HG03108 (cell line): ENCODE data around the gene NR2F6.
"Not testable (repeated sequence)": the region's sequence is repeated elsewhere in the genome, so short reads cannot be mapped to it uniquely, and the experiment has no call there.

Source experiments
- ATAC-seq: cut with Tn5 transposase; IDR thresholded peaks from one replicate; pipeline ENCODE4 v1.9.1; 2021; ENCODE audit warnings: moderate library complexity; ENCODE audit not compliant: unreplicated experiment

Gene NR2F6

DNA sequence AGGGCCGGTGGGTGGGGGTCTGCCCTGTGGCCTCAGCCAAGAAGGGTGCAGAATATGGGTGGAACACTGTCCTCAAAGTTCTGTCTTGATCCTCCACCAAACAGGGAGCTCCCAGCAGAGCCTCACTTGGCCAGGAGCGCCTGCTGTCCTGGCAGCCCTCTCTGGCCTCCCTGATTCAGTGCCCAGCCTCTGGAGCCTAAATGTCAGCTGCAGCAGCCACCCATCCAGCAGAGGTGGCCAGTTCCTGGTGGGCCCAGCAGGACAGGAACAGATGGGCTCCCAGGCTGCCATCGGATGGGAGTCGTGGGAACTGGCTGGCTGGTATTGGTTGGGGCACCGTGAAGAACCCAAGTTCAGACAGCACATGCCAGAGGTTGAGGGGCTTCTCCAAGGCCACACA is 32.4 kb downstream of the NR2F6 start:
- ATAC-seq = no peak

DNA sequence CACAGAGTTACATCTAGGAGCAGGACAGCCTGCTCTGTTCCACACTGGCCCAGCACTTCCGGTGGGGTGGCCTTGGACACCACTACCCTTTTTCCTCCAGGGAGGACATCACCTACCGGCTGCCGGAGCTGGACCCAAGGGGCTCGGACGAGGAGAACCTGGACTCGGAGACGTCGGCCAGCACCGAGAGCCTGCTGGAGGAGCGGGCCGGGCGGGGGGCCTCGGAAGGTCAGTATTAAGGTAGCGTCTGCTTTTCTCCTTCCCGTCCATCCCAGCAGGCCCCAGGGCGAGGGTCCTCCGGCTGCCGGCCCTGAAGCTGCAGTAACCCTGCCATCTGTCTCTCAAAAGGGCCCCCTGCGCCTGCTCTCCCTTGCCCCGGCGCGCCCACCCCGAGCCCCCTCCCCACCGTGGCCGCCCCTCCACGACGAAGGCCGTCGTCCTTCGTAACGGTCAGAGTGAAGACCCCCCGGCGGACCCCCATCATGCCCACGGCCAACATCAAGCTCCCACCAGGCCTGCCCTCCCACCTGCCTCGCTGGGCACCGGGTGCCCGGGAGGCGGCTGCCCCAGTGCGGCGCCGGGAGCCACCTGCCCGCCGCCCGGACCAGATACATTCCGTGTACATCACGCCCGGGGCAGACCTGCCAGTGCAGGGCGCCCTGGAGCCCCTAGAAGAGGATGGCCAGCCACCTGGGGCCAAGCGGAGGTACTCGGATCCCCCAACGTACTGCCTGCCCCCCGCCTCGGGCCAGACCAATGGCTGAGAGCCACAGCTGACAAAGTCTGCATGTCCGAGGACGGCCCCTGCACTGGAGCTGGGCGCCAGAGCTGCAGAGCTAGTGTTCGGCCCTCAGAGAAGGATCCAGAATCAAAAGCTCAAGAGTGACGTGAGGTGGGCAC is 33.9 kb downstream of the NR2F6 start:
- ATAC-seq = no peak

DNA sequence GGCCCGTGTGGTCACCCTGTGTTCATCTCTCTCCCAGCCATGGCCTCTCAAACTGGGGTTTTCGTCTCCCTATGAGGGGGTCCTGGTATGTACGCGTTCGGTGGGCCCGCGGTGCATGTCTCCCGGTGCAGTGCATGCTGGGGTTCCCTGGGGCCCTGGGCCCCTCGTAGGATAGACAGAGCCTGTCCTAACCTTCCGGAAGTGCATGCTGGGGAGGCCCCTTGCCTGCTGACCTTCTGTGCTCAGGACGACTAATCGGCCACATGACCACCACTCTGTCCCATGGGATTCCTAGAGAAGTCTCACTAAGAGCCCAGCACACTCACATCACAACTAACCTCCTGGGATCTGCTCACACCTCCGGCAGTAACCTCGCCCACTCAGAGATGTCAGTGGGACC is 35.4 kb downstream of the NR2F6 start:
- ATAC-seq = no peak

DNA sequence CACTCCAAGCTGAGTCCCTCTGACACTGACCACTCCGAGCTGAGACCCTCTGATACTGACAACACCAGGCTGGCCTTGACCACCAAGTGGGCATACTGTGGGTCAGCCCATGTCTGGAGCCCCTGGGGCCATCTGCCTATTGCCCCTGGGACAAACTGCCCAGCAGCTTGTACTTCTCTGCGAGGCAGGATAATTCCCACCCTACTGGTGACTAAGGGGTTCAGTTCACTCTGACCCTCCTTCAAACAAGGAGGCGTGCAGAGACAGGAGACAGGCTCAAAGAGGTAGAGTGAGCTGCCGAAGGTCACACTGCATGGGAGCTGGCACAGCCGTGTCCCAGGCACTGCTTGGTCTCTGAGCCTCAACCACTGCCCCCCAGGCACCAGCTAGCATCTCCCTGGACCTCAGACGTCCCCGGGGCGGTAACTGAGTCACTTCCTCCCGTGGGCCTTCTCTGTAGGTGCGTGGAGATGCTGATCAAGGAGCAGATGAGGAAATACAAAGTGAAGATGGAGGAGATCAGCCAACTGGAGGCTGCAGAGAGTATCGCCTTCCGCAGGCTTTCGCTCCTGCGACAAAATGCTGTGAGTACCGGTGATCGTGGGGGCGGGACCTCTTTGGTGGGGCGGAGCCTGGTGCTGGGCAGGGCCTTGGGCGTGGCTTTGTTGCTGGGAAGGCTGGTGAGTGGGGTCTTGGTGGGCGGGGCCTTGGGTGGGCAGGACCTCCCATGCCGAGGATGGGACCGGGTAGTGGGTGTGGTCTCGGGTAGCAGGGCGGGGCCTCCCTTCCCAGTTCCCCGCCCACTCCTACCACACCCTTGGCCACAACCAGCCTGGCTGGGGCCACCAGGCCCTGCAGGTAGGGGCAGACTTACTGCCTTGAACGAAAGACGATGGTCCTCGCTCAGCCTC is 36.3 kb downstream of the NR2F6 start:
- ATAC-seq = no peak

DNA sequence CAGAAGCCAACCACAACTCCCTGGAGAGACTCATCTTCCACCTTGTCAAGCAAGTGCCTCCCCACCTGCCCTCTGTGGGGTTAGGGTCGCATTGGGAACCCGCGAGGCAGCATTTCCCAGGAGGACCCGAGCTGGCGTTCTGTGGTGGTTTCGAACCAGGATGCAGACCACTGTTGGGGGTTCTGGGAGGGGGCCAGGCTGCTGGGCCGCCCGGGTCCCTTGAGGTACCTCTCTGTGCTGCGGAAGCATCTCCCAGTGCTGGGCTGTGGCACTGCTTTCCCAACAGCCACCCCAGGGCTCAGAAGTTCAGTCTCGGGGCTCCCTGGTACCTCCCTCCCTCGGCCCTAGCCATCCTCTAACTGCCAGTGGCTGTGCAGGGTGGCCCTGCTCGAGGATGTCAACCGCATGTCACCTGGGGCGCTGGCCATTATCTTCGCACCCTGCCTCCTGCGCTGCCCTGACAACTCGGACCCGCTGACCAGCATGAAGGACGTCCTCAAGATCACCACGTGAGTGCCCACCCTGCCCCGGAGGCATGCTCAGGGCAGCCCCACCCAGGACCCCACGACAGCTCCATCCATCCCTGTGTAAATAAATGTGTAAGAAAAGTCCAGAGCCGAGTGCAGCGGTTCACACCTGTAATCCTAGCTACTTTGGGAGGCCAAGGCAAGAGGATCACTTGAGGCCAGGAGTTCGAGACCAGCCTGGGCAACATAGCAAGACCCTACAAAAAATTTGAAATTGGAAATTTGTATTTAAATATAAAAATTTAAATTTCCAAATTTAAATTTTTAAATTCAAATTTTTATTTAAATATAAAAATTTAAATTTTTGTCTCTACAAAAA is 38.8 kb downstream of the NR2F6 start:
- no peak for ATAC-seq

DNA sequence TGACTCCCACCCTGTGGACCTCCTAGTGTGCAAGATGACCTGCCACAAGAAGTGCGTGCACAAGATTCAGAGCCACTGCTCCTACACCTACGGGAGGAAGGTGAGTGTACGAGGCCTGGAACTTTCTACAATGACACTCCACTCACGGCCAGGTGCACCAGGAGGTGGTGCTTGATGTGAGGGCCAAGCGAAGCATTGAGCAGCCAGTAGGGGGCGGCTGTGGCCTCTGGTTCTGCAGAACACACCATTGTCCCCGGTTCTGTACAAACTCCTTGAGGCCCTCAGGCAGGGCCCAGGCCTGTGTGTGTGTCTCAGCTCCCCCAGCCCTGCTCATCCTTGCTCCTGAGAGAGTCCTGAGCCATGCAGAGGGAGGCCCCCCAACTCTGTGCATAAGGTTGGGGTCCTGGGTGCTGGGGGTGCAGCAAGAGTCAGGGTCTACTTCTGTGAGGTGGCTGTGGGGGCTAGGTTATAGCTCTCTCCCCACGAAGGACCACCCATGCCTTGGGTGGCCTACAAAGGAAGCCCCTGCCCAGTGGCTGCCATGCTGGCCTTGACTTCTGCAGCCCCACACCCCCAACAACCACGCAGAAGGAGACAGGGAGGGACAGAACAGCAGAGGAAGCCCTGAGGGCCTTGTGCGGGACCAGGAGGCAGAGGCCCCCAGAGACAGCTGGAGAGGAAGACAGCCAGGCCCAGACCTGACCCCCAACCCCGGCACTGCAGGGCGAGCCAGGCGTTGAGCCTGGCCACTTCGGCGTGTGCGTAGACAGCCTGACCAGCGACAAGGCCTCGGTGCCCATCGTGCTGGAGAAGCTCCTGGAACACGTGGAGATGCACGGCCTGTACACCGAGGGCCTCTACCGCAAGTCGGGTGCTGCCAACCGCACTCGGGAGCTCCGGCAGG is 40.2 kb downstream of the NR2F6 start:
- ATAC-seq = no peak

DNA sequence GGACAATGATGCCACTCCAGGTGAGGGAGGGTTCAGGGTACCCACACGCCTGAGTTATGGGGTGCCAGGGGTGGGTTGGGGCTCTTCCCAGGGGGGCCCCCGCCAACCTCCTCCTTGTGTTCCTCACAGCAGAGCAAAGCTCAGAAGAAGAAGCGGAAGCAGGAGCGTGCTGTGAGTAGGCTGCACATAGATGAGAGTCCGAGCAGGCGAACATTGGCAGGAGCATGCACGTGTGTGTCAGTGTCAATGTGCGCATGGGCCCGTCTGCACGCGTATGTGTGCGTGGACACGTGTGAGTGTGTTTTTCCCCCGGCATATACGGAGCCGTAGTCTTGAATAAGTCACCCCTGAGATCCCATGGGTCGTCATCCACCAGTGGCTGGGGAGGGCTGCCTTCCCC is 43.0 kb downstream of the NR2F6 start:
- no peak for ATAC-seq

DNA sequence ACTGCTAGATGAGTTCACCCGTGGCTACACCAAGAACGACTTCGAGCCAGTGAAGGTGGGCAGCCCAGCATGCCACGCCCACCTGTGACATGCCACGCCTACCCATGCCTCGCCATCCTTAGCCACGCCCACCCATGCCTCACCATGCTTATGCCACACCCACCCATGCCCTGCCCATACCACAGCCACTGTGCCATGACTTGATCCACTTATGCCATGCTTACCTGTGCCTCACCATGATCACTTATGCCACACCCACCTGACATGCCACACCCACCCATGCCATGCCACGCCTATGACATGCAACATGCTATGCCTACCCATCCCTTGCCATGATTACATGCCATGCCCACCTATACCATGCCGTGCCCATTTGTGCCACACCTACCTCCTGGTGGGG is 43.5 kb downstream of the NR2F6 start:
- ATAC-seq = no peak

DNA sequence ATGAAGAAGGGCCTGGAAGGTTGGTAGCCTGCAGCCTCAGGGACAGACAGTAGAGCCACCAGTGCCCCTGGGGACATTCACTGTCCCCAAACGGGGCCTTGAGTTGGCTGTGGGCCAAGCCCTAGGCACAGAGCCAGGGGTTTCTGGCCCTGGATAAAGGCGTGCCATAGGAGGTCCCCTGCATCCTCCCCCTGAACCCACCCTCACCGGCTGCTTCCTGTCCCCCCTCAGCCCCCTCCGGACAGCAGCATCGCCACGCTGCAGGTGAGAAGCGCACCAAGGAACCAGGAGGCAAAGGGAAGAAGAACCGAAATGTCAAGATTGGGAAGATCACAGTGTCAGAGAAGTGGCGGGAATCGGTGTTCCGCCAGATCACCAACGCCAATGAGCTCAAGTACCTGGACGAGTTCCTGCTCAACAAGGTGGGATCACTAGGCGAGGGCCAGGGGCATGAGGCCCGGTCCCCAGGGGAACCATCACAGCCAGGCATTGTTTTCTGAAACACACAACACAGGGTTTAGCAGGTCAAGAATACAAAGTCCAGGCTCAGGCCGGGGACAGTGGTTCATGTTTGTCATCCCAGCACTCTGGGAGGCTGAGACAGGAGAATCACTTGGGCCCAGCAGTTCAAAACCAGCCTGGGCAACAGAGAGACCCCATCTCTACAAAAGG is 45.2 kb downstream of the NR2F6 start:
- ATAC-seq = no peak

DNA sequence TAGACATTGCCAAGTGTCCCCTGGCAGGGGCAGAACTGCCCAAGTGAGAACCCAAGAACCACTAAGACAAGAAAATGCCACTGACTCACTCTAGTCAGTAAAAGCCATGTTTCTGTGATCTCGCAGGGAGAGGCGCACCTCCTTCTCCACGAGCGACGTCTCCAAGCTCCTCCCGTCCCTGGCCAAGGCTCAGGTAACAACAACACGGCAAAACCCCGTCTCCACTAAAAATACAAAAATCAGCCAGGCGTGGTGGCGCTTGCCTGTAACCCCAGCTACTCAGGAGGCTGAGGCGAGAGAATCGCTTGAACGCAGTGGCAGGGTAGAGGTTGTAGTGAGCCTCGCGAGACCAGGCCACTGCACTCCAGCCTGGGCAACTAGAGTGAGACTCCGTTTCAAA is 48.1 kb downstream of the NR2F6 start:
- ATAC-seq = no peak

DNA sequence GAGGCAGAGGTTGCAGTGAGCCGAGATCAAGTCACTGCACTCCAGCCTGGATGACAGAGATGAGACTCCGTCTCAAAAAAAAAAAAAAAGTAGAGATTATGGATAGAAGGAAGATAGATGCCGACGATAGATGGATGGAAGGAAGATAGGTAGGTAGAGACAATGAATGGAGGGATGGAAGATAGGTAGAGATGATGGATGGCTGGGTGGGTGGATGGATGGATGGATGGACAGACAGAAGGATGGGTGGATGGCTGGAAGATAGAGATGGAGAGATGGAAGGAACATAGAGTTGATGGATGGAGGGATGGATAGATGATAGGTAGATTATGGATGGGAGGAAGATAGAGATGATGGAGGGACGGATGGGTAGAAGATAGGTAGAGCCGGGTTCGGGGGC is 49.1 kb downstream of the NR2F6 start:
- ATAC-seq = no peak

DNA sequence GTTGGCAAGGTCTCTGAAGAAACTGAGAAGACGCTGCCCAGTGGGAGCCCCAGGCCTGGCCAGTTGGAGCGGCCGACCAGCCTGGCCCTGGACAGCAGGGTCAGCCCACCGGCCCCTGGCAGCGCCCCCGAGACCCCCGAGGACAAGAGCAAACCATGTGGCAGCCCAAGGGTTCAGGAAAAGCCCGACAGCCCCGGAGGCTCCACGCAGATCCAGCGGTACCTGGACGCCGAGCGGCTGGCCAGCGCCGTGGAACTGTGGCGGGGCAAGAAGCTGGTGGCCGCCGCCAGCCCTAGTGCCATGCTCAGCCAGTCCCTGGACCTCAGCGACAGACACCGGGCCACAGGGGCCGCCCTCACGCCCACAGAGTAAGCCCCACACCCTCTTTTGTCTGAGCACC is 50.6 kb downstream of the NR2F6 start:
- no peak for ATAC-seq

DNA sequence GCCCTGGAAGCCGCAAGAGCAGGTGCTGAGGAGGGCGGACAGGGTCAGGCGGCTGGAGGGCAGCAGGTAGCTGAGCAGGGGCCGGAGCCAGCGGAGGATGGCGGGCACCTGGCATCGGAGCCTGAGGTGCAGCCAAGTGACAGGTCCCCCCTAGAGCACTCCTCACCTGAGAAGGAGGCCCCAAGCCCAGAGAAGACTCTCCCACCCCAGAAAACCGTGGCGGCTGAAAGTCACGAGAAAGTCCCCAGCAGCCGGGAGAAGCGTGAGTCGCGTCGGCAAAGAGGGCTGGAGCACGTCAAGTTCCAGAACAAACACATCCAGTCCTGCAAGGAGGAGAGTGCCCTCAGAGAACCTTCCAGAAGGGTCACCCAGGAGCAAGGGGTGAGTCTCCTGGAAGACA is 51.1 kb downstream of the NR2F6 start:
- no peak for ATAC-seq

DNA sequence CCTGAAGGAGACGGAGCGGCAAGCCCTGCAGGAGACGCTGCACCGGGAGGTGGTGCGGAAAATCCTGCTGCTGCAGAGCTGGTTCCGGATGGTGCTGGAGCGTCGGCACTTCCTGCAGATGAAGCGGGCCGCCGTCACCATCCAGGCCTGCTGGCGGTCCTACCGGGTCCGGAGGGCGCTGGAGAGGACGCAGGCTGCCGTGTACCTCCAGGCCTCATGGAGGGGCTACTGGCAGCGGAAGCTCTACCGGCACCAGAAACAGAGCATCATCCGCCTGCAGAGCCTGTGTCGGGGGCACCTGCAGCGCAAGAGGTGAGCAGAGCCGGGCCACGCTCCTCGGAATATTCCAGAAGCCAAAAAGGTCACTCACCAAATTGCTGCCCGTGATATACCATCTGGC is 53.0 kb downstream of the NR2F6 start:
- no peak for ATAC-seq

DNA sequence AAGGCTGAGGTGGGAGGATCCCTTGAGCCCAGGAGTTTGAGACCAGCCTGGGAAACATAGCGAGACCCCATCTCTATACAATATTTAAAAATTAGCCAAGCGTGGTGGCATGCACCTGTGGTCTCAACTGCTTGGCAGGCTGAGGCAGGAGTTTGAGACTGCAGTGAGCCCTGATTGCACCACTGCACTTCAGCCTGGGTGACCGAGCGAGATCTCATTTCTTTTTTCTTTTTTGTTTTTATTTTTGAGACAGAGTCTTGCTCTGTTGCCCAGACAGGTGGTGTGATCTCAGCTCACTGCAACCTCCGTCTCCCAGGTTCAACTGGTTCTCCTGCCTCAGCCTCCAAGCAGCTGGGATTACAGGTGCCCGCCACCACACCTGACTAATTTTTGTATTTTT is 54.0 kb downstream of the NR2F6 start:
- not testable (repeated sequence) for ATAC-seq

DNA sequence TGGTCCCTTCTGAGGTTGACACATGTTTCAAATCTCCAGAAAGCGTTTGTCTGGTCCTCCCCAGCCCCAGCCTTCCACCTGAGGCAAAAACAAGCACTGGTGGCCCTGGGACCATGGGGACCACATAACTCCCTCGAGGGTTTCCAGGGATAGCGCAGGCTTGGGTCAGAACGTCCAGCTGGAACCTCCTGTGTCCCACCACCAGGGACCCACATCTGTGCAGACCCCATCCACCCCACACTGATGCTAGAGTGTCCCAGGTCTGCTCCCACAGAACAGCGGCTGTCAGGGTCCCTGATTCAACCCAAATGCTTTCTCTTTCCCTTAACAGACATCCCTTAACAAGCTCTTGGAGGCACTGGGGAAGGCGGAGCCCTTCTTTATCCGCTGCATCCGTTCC is 60.1 kb downstream of the NR2F6 start:
- ATAC-seq = no peak

DNA sequence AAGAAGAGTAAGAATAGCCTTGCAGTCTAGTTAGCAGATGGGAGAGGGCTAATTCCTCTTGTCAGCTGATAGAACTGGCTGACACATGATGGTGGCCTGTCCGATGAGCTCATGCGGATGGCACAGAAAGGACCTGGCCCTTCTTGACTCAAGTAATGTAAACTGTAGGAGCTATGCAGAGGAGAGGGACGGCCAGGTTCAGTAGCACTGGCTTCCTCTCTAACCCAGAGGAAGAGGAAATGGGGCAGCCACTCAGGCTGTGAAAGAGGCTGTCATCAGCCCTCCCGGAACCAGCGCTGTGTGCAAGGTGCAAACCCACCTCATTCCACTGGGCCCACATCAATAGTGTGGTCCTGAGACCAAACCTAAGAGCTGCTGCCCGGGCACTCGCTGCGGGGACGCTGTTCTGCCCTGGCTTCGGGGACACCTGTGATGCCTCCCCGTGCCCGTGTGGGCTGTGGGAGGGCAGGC is 61.3 kb downstream of the NR2F6 start:
- peak; percentile 30 for ATAC-seq

DNA sequence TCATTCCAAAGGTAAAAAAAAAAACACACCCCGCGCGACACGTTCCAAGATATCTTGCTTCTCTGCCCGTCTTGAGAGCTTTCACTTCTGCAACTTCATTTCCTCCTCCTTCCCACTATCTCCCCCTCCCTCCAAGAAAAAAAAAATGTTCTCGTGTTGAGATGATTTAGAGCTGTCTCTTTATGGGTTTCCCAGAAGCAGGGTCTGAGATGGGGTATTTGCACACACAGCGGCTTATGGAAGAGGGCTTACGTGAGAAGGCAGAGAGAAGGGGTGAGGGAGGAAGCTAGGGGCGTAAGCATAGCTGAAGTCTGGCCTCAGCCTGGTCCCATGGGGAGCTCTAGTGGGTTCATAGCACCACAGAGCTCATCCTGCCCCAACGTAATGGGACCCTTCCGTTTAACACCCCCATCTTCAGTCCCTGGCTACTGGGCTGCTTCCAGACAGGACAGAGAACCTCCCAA is 61.8 kb downstream of the NR2F6 start:
- peak; percentile 43 for ATAC-seq

DNA sequence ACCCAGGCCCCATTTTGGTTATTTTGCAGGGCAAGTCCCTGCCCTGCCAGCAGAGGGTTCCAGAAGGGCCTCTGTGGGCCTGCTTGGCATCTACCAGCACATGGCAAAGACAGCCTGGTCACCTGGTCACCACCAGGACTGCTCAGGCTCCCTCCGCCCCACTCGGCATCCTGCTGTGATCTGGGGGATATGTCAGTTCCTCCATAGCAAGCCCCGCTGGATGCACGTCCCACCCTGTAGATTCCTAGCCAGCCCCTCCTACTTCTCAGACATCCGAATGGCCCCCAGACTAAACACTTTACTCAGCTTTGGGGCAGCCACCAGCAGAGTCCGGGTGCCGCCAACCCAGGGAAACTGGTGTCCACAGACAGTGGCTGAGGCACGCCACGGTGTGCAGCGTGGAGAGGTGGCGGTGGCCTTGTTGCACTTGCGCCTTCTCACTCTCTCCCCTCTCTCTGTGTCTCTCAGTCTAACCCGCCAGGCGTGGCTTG is 62.4 kb downstream of the NR2F6 start:
- peak; percentile 20 for ATAC-seq
